ENCODE results near the gene REEP1. TPM values are rescaled to one million over a fixed set of nuclear protein-coding genes. Genes with fewer than 3 reads are reported as not detected.
A peak's percentile ranks its signal among the peaks of the same experiment; 100 is the strongest.

The REEP1 gene
- total RNA-seq, 1 experiment from 2014 or later, result 3.6 TPM

- no peak overlapping the region for H3K27ac ChIP-seq (ENCODE audit: low read depth, low read length, poor library complexity, severe bottlenecking)
- H3K27me3 ChIP-seq (replicated peaks; ENCODE audit: insufficient read depth, low read depth, low read length, poor library complexity), result no peaks in the 10 kb centered on the region
- TF ChIP-seq, protein P1, sequence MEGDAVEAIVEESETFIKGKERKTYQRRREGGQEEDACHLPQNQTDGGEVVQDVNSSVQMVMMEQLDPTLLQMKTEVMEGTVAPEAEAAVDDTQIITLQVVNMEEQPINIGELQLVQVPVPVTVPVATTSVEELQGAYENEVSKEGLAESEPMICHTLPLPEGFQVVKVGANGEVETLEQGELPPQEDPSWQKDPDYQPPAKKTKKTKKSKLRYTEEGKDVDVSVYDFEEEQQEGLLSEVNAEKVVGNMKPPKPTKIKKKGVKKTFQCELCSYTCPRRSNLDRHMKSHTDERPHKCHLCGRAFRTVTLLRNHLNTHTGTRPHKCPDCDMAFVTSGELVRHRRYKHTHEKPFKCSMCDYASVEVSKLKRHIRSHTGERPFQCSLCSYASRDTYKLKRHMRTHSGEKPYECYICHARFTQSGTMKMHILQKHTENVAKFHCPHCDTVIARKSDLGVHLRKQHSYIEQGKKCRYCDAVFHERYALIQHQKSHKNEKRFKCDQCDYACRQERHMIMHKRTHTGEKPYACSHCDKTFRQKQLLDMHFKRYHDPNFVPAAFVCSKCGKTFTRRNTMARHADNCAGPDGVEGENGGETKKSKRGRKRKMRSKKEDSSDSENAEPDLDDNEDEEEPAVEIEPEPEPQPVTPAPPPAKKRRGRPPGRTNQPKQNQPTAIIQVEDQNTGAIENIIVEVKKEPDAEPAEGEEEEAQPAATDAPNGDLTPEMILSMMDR (conservative IDR thresholded peaks at IDR 0.05; ENCODE audit: low read depth, low read length), result peak; percentile 75
- no peak for TF ChIP-seq EZH2 (IDR thresholded peaks at IDR 0.05; ENCODE audit: borderline replicate concordance, low read depth, low read length, poor library complexity, severe bottlenecking)
- H3K36me3 ChIP-seq (ENCODE audit: insufficient read depth, low read length, poor library complexity, severe bottlenecking), result no peaks in the 10 kb centered on the region
- H3K9me3 ChIP-seq (ENCODE audit: low read depth, low read length, poor library complexity, severe bottlenecking), result no peaks in the 10 kb centered on the region
- no peak overlapping the region for H3K4me3 ChIP-seq (ENCODE audit: low read depth, low read length, poor library complexity, severe bottlenecking)
- CTCF ChIA-PET, result interaction anchor here (0.6 to 1.8 kb wide), 5 partner anchors 23 to 812 kb away, joined by 3 to 8 read pairs (median 3); partner anchors contain the start of gene GGCX
- intact Hi-C loops (cut with micrococcal nuclease; ENCODE audit: unreplicated experiment), result no loop called here
- POLR2A ChIA-PET (ENCODE audit: low non-redundant PET), result no interaction called here
- DNase-seq (ENCODE audit: low spot score), result peak; percentile 73
- BruUV-seq (replicated peaks), result no TSS peak
- peaks cover 4% of the 10 kb centered on the region for H3K4me1 ChIP-seq (ENCODE audit: insufficient read depth, low read length, poor library complexity, severe bottlenecking)
These were observed 35.4 kb upstream of the REEP1 start for GRCh38 chr2:86372641-86373502.

- Histone ChIP-seq H3K27ac (ENCODE audit: low read depth, low read length, poor library complexity, severe bottlenecking) (no peak overlapping the region), H3K4me1 (ENCODE audit: insufficient read depth, low read length, poor library complexity, severe bottlenecking) (peaks cover 5% of the 10 kb centered on the region), H3K36me3 (ENCODE audit: insufficient read depth, low read length, poor library complexity, severe bottlenecking) (no peaks in the 10 kb centered on the region), H3K9me3 (ENCODE audit: low read depth, low read length, poor library complexity, severe bottlenecking) (no peaks in the 10 kb centered on the region), H3K4me3 (ENCODE audit: low read depth, low read length, poor library complexity, severe bottlenecking) (no peak overlapping the region), H3K27me3 (replicated peaks; ENCODE audit: insufficient read depth, low read depth, low read length, poor library complexity) (no peaks in the 10 kb centered on the region)
- no peak for TF ChIP-seq EZH2 (IDR thresholded peaks at IDR 0.05; ENCODE audit: borderline replicate concordance, low read depth, low read length, poor library complexity, severe bottlenecking)
- TF ChIP-seq, protein P1 (conservative IDR thresholded peaks at IDR 0.05; ENCODE audit: low read depth, low read length), result no peak
- CTCF ChIA-PET, result interaction anchor here (1.1 to 1.8 kb wide), 2 partner anchors 24 to 151 kb away, joined by 4 to 8 read pairs; no protein-coding TSS in a partner anchor
- intact Hi-C loops (cut with micrococcal nuclease; ENCODE audit: unreplicated experiment), result no loop called here
- no TSS peak for BruUV-seq (replicated peaks)
- no peak for DNase-seq (ENCODE audit: low spot score)
- POLR2A ChIA-PET (ENCODE audit: low non-redundant PET), result no interaction called here
These were observed 34.7 kb upstream of the REEP1 start for GRCh38 chr2:86372133-86372532.

- H3K9me3 ChIP-seq (ENCODE audit: low read depth, low read length, poor library complexity, severe bottlenecking), result no peaks in the 10 kb centered on the region
- DNase-seq (ENCODE audit: low spot score), result no peak
- no peaks in the 10 kb centered on the region for H3K36me3 ChIP-seq (ENCODE audit: insufficient read depth, low read length, poor library complexity, severe bottlenecking)
- no peaks in the 10 kb centered on the region for H3K27me3 ChIP-seq (replicated peaks; ENCODE audit: insufficient read depth, low read depth, low read length, poor library complexity)
- intact Hi-C loops (cut with micrococcal nuclease; ENCODE audit: unreplicated experiment), result no loop called here
- H3K27ac ChIP-seq (ENCODE audit: low read depth, low read length, poor library complexity, severe bottlenecking), result no peak overlapping the region
- CTCF ChIA-PET, result interaction anchor here (1.8 kb wide), 1 partner anchor 151 kb away, joined by 8 read pairs; no protein-coding TSS in a partner anchor
- peaks cover 5% of the 10 kb centered on the region for H3K4me1 ChIP-seq (ENCODE audit: insufficient read depth, low read length, poor library complexity, severe bottlenecking)
- H3K4me3 ChIP-seq (ENCODE audit: low read depth, low read length, poor library complexity, severe bottlenecking), result no peak overlapping the region
- POLR2A ChIA-PET (ENCODE audit: low non-redundant PET), result no interaction called here
- TF ChIP-seq, protein P1 (conservative IDR thresholded peaks at IDR 0.05; ENCODE audit: low read depth, low read length), result no peak
- TF ChIP-seq EZH2 (IDR thresholded peaks at IDR 0.05; ENCODE audit: borderline replicate concordance, low read depth, low read length, poor library complexity, severe bottlenecking), result no peak
- BruUV-seq (replicated peaks), result no TSS peak
These were observed 34.1 kb upstream of the REEP1 start for GRCh38 chr2:86371527-86371926.
